PFSK-1 (cell line): ENCODE data around the gene DMBT1.

ENCODE experiments used
- FOXP2 ChIP-seq: optimal IDR thresholded peaks from 2 replicates; pipeline ENCODE3; 2011; ENCODE audit warnings: borderline replicate concordance, control low read depth, inconsistent platforms; ENCODE audit not compliant: insufficient read depth; ENCODE audit errors: extremely low read length, extremely low read depth
- POLR2AphosphoS5 ChIP-seq: IDR thresholded peaks from 2 replicates; pipeline ENCODE4 v1.6.1; 2012; ENCODE audit warnings: low read depth, mild to moderate bottlenecking, control low read depth, low read length, moderate library complexity
- REST ChIP-seq, 2 experiments: IDR thresholded peaks; 2 replicates each; pipeline versions ENCODE4 v1.6.1 to v1.8.0; 2011 to 2012; ENCODE audit warnings: low read depth in 2 of 2, low read length in 2 of 2, control low read depth in 1 of 2, inconsistent platforms in 1 of 2, mild to moderate bottlenecking in 1 of 2, moderate library complexity in 1 of 2; ENCODE audit not compliant: insufficient read depth in 1 of 2
- SIN3A ChIP-seq: IDR thresholded peaks from 2 replicates; pipeline ENCODE4 v1.6.1; 2012; ENCODE audit warnings: mild to moderate bottlenecking, low read length, moderate library complexity, borderline replicate concordance; ENCODE audit not compliant: insufficient read depth
- TAF1 ChIP-seq: IDR thresholded peaks from 2 replicates; pipeline ENCODE4 v1.6.1; 2012; ENCODE audit warnings: low read length, control low read depth, borderline replicate concordance; ENCODE audit not compliant: insufficient read depth

Gene DMBT1

GRCh38 chr10:122674781-122675180, 114.2 kb downstream of the DMBT1 start:
- TF ChIP-seq FOXP2, result no peak
- TF ChIP-seq POLR2AphosphoS5, result no peak
- no peak for TF ChIP-seq SIN3A

GRCh38 chr10:122675278-122675677, 114.7 kb downstream of the DMBT1 start:
- TF ChIP-seq FOXP2 (no peak), POLR2AphosphoS5 (no peak), TAF1 (no peak), SIN3A (no peak), REST (IDR thresholded peaks at IDR 0.05; ENCODE audit: insufficient read depth in 1 of 2, low read depth in 2 of 2, low read length in 2 of 2) (no peak)

GRCh38 chr10:122678266-122678665, 117.7 kb downstream of the DMBT1 start:
- TF ChIP-seq TAF1, result no peak
- no peak for TF ChIP-seq POLR2AphosphoS5
- no peak for TF ChIP-seq REST (IDR thresholded peaks at IDR 0.05; ENCODE audit: insufficient read depth in 1 of 2, low read depth in 2 of 2, low read length in 2 of 2)
- no peak for TF ChIP-seq SIN3A
- TF ChIP-seq FOXP2, result no peak

- no peak for TF ChIP-seq FOXP2
- TF ChIP-seq SIN3A, result no peak
Measured at GRCh38 chr10:122682522-122682921, 122.0 kb downstream of the DMBT1 start.

GRCh38 chr10:122688293-122688989, 127.9 kb downstream of the DMBT1 start:
- no peak for TF ChIP-seq TAF1
- TF ChIP-seq FOXP2, result no peak
- no peak for TF ChIP-seq POLR2AphosphoS5
- TF ChIP-seq SIN3A, result no peak
- TF ChIP-seq REST (IDR thresholded peaks at IDR 0.05; ENCODE audit: insufficient read depth in 1 of 2, low read depth in 2 of 2, low read length in 2 of 2), result no peak

- no peak for TF ChIP-seq REST (IDR thresholded peaks at IDR 0.05; ENCODE audit: insufficient read depth in 1 of 2, low read depth in 2 of 2, low read length in 2 of 2)
- no peak for TF ChIP-seq SIN3A
- no peak for TF ChIP-seq FOXP2
- no peak for TF ChIP-seq POLR2AphosphoS5
- no peak for TF ChIP-seq TAF1
Measured at GRCh38 chr10:122689146-122689820, 128.7 kb downstream of the DMBT1 start.
